Smooth muscle cell (in vitro differentiated cells): ENCODE measurements around the gene HOXC5. TPM values are rescaled to one million over a fixed set of nuclear protein-coding genes. Genes with fewer than 3 reads are reported as not detected.

Experiments used
- DNase-seq: peaks from one replicate; lab custom pipeline; 2025; ENCODE audit not compliant: unreplicated experiment; lab: John Stamatoyannopoulos, UW
- H2AFZ ChIP-seq: fragments of 200-600 bp; sonication (generic); 2 replicates; pipeline ENCODE4 v1.6.0; 2016; ENCODE audit warnings: antibody characterized with exemption, low read depth, mild to moderate bottlenecking
- H3F3A ChIP-seq: fragments of 200-600 bp; sonication (generic); 2 replicates; pipeline ENCODE4 v1.6.0; 2017; ENCODE audit warnings: antibody characterized with exemption, low read depth
- H3K27ac ChIP-seq: fragments of 200-600 bp; sonication (generic); 2 replicates; pipeline ENCODE4 v1.5.1; 2016; ENCODE audit warnings: low read depth, mild to moderate bottlenecking
- H3K27me3 ChIP-seq: fragments of 200-600 bp; sonication (generic); 2 replicates; pipeline ENCODE4 v1.6.1; 2016; ENCODE audit warnings: low read depth, mild to moderate bottlenecking
- H3K36me3 ChIP-seq: fragments of 200-600 bp; sonication (generic); 2 replicates; pipeline ENCODE4 v1.5.1; 2016; ENCODE audit warnings: low read depth
- H3K4me1 ChIP-seq: fragments of 200-600 bp; sonication (generic); 2 replicates; pipeline ENCODE4 v1.5.1; 2016; ENCODE audit warnings: low read depth
- H3K4me2 ChIP-seq: fragments of 200-600 bp; sonication (generic); 2 replicates; pipeline ENCODE4 v1.6.0; 2016; ENCODE audit warnings: mild to moderate bottlenecking
- H3K4me3 ChIP-seq: fragments of 200-600 bp; sonication (generic); 2 replicates; pipeline ENCODE4 v1.5.1; 2016; ENCODE audit warnings: mild to moderate bottlenecking
- H3K79me2 ChIP-seq: fragments of 200-600 bp; sonication (generic); 2 replicates; pipeline ENCODE4 v1.6.0; 2016; ENCODE audit warnings: low read depth, mild to moderate bottlenecking
- H3K9ac ChIP-seq: fragments of 200-600 bp; sonication (generic); 2 replicates; pipeline ENCODE4 v1.6.0; 2016; ENCODE audit warnings: low read depth
- H3K9me3 ChIP-seq: fragments of 200-600 bp; sonication (generic); replicated peaks from 2 replicates; pipeline ENCODE4 v1.5.1; 2016; ENCODE audit warnings: low read depth
- H4K20me1 ChIP-seq: fragments of 200-600 bp; sonication (generic); 2 replicates; pipeline ENCODE4 v1.6.0; 2016; ENCODE audit warnings: low read depth
- WGBS: methylation state at CpG from one replicate; pipeline ENCODE4 v1.1.7; 2016; ENCODE audit warnings: low lambda C conversion rate; 5-methylcytosine and 5-hydroxymethylcytosine counted together
- polyA plus RNA-seq: library from polyadenylated mRNA; unstranded; fragments of >200 nt; fragmentation: Nextera tagmentation; extraction: Ambion mirVana; gene quantifications from 2 replicates; pipeline ENCODE4 v1.2.1, GENCODE V29; 2016
- total RNA-seq: library from RNA; depleted of rRNA; stranded (reverse); fragments of >200 nt; gene quantifications from 2 replicates; pipeline ENCODE4 v1.2.3, GENCODE V29; 2014
- TF ChIP-seq, protein P1 (sequence below): fragments of 200-600 bp; sonication (generic); IDR thresholded peaks from 2 replicates; pipeline ENCODE4 v1.5.1; 2017; ENCODE audit warnings: borderline replicate concordance, mild to moderate bottlenecking, antibody characterized with exemption; ENCODE audit not compliant: insufficient read depth, poor library complexity, severe bottlenecking

HOXC5 gene
- total and polyA plus RNA-seq, 2 experiments from 2014 or later, result 0.54 to 1.3 TPM

DNA sequence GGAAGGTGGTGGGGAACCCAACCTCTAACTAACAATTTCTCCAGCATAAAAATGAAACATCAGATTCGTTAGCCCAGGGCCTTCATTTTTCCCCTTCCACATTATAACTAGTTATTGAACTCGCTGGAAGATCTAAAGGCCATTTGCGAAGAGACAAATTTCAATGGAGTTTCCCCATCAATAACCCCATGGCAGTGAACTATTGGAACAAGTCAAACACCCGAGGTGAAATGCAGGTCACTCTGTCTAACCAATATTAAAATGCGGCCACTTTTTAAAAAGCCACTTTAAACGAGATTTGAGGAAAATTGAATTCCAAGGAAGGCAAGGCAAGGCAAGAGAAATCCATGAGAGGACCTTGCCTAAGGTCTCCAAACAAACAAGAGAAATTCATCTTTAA, 16.3 kb downstream of the HOXC5 start:
- H3K79me2 ChIP-seq, result no peaks in the 10 kb centered on the region

DNA sequence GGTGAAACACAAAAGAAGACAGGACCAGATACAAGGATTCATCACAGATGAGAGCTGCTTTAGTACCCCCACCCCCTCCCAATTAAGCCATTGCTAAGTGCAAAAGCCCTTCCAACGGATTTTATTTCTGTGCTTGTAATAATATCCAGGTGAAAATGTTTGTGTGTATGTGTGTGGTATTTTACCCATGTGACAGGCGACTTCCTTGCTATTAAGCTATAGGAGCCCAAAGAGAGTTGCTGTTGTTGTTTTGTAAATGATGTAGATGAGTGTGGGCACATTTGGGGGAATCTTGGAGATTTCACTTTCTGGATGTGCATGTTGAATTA, 17.6 kb downstream of the HOXC5 start:
- Histone ChIP-seq H3K4me3 (no peak overlapping the region), H3K4me1 (peaks cover 4% of the 10 kb centered on the region), H4K20me1 (peaks cover 34% of the 10 kb centered on the region), H3F3A (no peaks in the 10 kb centered on the region), H3K4me2 (no peak overlapping the region), H3K9ac (no peak overlapping the region), H3K9me3 (no peaks in the 10 kb centered on the region), H3K27me3 (peaks cover 100% of the 10 kb centered on the region), H3K27ac (no peak overlapping the region), H2AFZ (no peak overlapping the region), H3K36me3 (no peaks in the 10 kb centered on the region), H3K79me2 (no peaks in the 10 kb centered on the region)
- TF ChIP-seq, protein P1, sequence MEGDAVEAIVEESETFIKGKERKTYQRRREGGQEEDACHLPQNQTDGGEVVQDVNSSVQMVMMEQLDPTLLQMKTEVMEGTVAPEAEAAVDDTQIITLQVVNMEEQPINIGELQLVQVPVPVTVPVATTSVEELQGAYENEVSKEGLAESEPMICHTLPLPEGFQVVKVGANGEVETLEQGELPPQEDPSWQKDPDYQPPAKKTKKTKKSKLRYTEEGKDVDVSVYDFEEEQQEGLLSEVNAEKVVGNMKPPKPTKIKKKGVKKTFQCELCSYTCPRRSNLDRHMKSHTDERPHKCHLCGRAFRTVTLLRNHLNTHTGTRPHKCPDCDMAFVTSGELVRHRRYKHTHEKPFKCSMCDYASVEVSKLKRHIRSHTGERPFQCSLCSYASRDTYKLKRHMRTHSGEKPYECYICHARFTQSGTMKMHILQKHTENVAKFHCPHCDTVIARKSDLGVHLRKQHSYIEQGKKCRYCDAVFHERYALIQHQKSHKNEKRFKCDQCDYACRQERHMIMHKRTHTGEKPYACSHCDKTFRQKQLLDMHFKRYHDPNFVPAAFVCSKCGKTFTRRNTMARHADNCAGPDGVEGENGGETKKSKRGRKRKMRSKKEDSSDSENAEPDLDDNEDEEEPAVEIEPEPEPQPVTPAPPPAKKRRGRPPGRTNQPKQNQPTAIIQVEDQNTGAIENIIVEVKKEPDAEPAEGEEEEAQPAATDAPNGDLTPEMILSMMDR, result no peak
- DNase-seq, result no peak
- 14% methylated on average over 2 of the region's 2 CpGs for WGBS

More for the DNA sequence above, 16.3 kb downstream of the HOXC5 start:
- TF ChIP-seq, protein P1, result no peak
- H3K4me2 ChIP-seq, result no peak overlapping the region
- no peak overlapping the region for H3K27ac ChIP-seq
- no peak overlapping the region for H3K9ac ChIP-seq
- H2AFZ ChIP-seq, result no peak overlapping the region
- no peaks in the 10 kb centered on the region for H3K36me3 ChIP-seq
- H4K20me1 ChIP-seq, result peaks cover 34% of the 10 kb centered on the region
- 40% methylated on average over 6 of the region's 6 CpGs for WGBS
- no peak for DNase-seq
- H3K9me3 ChIP-seq, result no peaks in the 10 kb centered on the region
- no peaks in the 10 kb centered on the region for H3F3A ChIP-seq
- H3K27me3 ChIP-seq, result peaks cover 100% of the 10 kb centered on the region
- no peak overlapping the region for H3K4me3 ChIP-seq
- H3K4me1 ChIP-seq, result peaks cover 4% of the 10 kb centered on the region

DNA sequence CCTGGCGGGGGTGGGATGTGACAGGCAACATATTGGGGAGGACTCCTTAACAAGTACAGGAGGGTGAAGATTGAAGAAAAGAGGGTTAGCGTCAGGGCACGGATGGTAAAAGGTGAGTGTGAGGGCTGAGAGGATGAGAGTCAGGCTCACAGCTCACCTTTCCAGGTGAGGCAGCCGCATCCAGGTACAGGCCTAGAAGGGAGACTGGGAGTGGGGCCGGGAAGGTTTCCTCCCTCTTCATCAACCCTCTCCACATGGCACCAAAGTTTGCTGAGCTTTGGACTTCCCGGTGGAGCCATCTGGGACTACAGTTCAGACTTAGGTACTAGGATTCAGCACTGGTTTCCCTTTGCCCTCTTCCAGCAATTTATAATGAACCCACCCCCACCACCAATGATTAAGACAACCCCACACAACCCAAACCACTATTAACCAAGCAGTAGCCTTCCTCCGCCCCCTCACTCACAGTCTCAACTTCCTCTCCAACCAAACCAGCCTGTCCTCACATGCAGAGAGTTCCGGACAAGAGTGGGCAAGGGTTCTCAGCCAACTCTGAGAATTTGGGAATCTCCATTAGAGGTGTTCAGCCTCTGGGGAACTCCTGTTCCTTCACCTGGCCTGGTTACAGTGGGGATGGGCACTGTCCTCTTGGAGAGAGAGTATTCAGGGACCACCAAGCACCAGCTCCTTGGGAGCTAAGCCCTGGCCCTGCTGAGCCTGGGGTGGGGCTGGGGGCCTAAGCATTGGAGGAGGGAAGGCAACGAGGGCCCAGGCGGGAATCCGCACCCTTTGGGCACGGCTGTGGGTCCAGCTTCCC, 18.4 kb downstream of the HOXC5 start:
- H3K4me1 ChIP-seq, result peaks cover 4% of the 10 kb centered on the region

More for the DNA sequence above, 18.4 kb downstream of the HOXC5 start:
- H3K79me2 ChIP-seq, result no peaks in the 10 kb centered on the region
- no peak overlapping the region for H3K27ac ChIP-seq
- TF ChIP-seq, protein P1, result no peak
- H3K9ac ChIP-seq, result no peak overlapping the region
- no peaks in the 10 kb centered on the region for H3K36me3 ChIP-seq
- H3K4me3 ChIP-seq, result no peak overlapping the region
- H2AFZ ChIP-seq, result no peak overlapping the region
- peaks cover 28% of the 10 kb centered on the region for H4K20me1 ChIP-seq
- H3K27me3 ChIP-seq, result peaks cover 100% of the 10 kb centered on the region
- no peak overlapping the region for H3K4me2 ChIP-seq
- WGBS, result 20% methylated on average over 12 of the region's 12 CpGs
- no peaks in the 10 kb centered on the region for H3F3A ChIP-seq
- no peaks in the 10 kb centered on the region for H3K9me3 ChIP-seq
- DNase-seq, result no peak
